ENCODE measurements around the gene TRMT2A.

The TRMT2A gene

DNA sequence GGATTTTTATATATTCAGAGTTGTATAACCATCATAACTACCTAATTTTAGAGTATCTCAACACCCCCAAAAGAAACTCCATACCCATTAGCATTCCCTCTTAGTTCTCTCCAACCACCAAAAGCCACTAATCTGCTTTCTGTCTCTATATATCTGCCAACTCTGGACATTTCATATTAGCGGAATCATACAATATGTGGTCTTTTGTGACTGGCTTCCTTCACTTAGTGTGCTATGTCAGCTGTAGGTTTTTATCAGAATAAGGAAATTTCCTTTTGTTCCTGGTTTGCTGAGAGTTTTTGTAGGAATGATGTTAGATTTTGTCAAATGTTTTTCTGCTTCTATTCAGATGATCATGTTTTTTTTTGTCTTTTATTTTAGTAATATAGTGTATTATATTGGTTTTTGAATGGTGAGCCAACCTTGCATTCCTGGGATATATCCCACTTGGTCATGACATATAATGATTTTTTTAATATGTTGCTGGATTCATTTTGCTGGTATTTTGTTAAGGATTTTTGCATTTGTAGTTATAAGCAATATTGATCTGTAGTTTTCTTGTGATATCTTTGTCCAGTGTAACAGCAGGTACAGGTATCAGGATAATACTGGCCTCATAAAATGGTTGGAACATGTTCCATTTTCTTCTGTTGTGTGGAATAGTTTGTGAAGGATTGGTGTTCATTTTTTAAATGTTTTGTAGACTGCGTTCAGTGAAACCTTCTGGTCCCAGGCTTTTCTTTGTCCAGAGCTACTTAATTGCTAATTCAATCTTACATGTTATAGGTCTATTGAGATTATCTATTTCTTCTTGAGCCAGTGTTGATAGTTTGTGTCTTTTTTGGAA, 20.2 kb downstream of the TRMT2A start:
- peaks cover 4% of the 10 kb centered on the region for H3K27me3 Mint-ChIP-seq (ENCODE audit: low read depth, poor library complexity)
- H3K4me1 Mint-ChIP-seq: no peaks in the 10 kb centered on the region
- H3K4me3 Mint-ChIP-seq: no peak overlapping the region
- DNase-seq: no peak
- H3K36me3 Mint-ChIP-seq (ENCODE audit: low read depth): peaks cover 94% of the 10 kb centered on the region
- no peak overlapping the region for H3K27ac Mint-ChIP-seq
- TF ChIP-seq, protein P1, sequence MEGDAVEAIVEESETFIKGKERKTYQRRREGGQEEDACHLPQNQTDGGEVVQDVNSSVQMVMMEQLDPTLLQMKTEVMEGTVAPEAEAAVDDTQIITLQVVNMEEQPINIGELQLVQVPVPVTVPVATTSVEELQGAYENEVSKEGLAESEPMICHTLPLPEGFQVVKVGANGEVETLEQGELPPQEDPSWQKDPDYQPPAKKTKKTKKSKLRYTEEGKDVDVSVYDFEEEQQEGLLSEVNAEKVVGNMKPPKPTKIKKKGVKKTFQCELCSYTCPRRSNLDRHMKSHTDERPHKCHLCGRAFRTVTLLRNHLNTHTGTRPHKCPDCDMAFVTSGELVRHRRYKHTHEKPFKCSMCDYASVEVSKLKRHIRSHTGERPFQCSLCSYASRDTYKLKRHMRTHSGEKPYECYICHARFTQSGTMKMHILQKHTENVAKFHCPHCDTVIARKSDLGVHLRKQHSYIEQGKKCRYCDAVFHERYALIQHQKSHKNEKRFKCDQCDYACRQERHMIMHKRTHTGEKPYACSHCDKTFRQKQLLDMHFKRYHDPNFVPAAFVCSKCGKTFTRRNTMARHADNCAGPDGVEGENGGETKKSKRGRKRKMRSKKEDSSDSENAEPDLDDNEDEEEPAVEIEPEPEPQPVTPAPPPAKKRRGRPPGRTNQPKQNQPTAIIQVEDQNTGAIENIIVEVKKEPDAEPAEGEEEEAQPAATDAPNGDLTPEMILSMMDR (IDR thresholded peaks at IDR 0.05): no peak
- H3K9me3 Mint-ChIP-seq: peaks cover 4% of the 10 kb centered on the region

- peaks cover 4% of the 10 kb centered on the region for H3K9me3 Mint-ChIP-seq
- no peak for DNase-seq
- H3K27me3 Mint-ChIP-seq (ENCODE audit: low read depth, poor library complexity): peaks cover 4% of the 10 kb centered on the region
- H3K36me3 Mint-ChIP-seq (ENCODE audit: low read depth): peaks cover 97% of the 10 kb centered on the region
- no peak overlapping the region for H3K4me3 Mint-ChIP-seq
- TF ChIP-seq, protein P1 (IDR thresholded peaks at IDR 0.05): no peak
- H3K27ac Mint-ChIP-seq: no peak overlapping the region
- no peaks in the 10 kb centered on the region for H3K4me1 Mint-ChIP-seq
These were observed 21.5 kb downstream of the TRMT2A start for GRCh38 chr22:20095521-20095920.

DNA sequence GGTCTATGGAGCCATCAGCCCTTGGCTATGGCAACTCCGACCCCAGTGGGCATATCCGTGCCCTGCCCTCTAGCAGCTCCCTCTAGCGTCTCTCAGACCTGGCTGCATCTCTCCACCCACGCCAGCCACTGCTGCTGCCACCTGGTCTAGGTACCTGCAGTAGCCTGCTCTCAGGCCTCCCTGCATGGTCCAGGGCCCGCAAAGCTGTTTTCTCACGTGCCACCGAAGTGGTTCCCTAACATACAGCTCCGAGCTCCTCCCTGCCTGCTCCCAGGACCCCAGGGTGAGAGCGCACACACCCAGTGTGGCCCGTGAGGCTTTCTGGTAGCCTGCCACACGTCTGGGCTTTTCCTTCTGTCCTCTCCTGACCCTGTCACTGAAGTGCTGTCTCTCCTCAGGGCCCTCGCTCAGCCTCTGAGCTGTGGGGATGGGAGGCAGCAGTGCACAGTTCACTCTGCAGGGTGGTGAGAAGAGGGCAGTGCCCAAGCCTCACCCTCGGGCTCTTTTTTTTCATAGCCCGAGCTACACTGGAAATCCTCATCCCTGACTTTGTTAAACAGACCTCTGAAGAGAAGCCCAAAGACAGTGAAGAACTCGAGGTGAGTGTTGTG, 22.7 kb downstream of the TRMT2A start:
- Mint-ChIP-seq H3K27me3 (ENCODE audit: low read depth, poor library complexity) (peaks cover 4% of the 10 kb centered on the region), H3K4me3 (no peak overlapping the region), H3K9me3 (peaks cover 4% of the 10 kb centered on the region), H3K4me1 (no peaks in the 10 kb centered on the region), H3K36me3 (ENCODE audit: low read depth) (peaks cover 97% of the 10 kb centered on the region), H3K27ac (no peak overlapping the region)
- no peak for DNase-seq
- TF ChIP-seq, protein P1 (IDR thresholded peaks at IDR 0.05): no peak

- no peak overlapping the region for H3K4me3 Mint-ChIP-seq
- DNase-seq: no peak
- H3K27ac Mint-ChIP-seq: no peak overlapping the region
- peaks cover 4% of the 10 kb centered on the region for H3K9me3 Mint-ChIP-seq
- TF ChIP-seq, protein P1 (IDR thresholded peaks at IDR 0.05): no peak
- H3K4me1 Mint-ChIP-seq: no peaks in the 10 kb centered on the region
- H3K27me3 Mint-ChIP-seq (ENCODE audit: low read depth, poor library complexity): peaks cover 4% of the 10 kb centered on the region
- H3K36me3 Mint-ChIP-seq (ENCODE audit: low read depth): peaks cover 98% of the 10 kb centered on the region
These were observed 23.4 kb downstream of the TRMT2A start for GRCh38 chr22:20093418-20094196.

DNA sequence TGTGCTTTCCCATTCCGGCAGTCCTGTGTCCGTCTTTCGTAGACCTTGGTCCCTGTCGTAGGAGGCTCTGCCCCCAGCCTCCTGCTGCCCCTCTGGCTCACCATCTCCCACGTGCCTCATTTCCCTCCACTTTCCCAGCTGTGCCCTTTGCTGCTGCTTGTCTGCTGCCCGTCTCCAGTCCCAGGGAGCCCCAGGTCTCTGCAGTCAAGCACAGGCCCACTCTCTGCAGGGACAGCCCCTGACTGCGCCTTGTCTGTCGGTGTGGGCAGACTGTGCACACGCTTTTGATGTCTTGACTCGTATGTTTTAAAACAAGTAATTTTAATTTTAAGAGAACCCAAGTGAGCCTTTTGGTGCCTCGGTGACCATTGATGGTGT, 24.6 kb downstream of the TRMT2A start:
- Mint-ChIP-seq H3K27ac (no peak overlapping the region), H3K27me3 (ENCODE audit: low read depth, poor library complexity) (peaks cover 4% of the 10 kb centered on the region), H3K4me3 (no peak overlapping the region), H3K36me3 (ENCODE audit: low read depth) (peaks cover 96% of the 10 kb centered on the region), H3K9me3 (peaks cover 4% of the 10 kb centered on the region), H3K4me1 (no peaks in the 10 kb centered on the region)
- DNase-seq: no peak
- TF ChIP-seq, protein P1 (IDR thresholded peaks at IDR 0.05): no peak

Measured in nephron progenitor cell (in vitro differentiated cells).